ENCODE data around the gene CEMIP. TPM values are rescaled to one million over a fixed set of nuclear protein-coding genes. Genes with fewer than 3 reads are reported as not detected.

CEMIP gene
- total RNA-seq, 4 donors from 2014 or later = 0.11 to 2.0 (median 0.98) TPM

- no peaks in the 10 kb centered on the region for H3K9me3 ChIP-seq
- TF ChIP-seq CTCF (IDR thresholded peaks at IDR 0.05) = no peak
- TF ChIP-seq POLR2A (IDR thresholded peaks at IDR 0.05) = no peak
- no peak overlapping the region for H3K4me3 ChIP-seq (replicated peaks in 1 of 3)
- WGBS, 2 donors = 65 to 66% methylated on average over 3 of the region's 3 CpGs
- H3K27me3 ChIP-seq = no peaks in the 10 kb centered on the region
- no peak for DNase-seq
- H3K27ac ChIP-seq = no peak overlapping the region
- no peaks in the 10 kb centered on the region for H3K36me3 ChIP-seq
- H3K4me1 ChIP-seq = no peaks in the 10 kb centered on the region
- intact Hi-C loops (cut with DNase I) = no loop called here
These were observed 136.3 kb downstream of the CEMIP start for GRCh38 chr15:80915472-80915871.

GRCh38 chr15:80916056-80916455 lies 136.9 kb downstream of the CEMIP start:
- no peaks in the 10 kb centered on the region for H3K27me3 ChIP-seq
- H3K27ac ChIP-seq = no peak overlapping the region
- intact Hi-C loops (cut with DNase I) = no loop called here
- no peaks in the 10 kb centered on the region for H3K9me3 ChIP-seq
- no peak for DNase-seq
- no peaks in the 10 kb centered on the region for H3K4me1 ChIP-seq
- WGBS, 2 donors = 76 to 82% methylated on average over 7 of the region's 7 CpGs
- TF ChIP-seq CTCF (IDR thresholded peaks at IDR 0.05) (no peak), POLR2A (IDR thresholded peaks at IDR 0.05) (no peak)
- no peak overlapping the region for H3K4me3 ChIP-seq (replicated peaks in 1 of 3)
- H3K36me3 ChIP-seq = no peaks in the 10 kb centered on the region

- WGBS, 2 donors = 79 to 89% methylated on average over 5 of the region's 5 CpGs
- Histone ChIP-seq H3K27ac (no peak overlapping the region), H3K4me1 (no peaks in the 10 kb centered on the region), H3K27me3 (no peaks in the 10 kb centered on the region), H3K9me3 (no peaks in the 10 kb centered on the region), H3K36me3 (no peaks in the 10 kb centered on the region), H3K4me3 (replicated peaks in 1 of 3) (no peak overlapping the region)
- intact Hi-C loops (cut with DNase I) = no loop called here
- TF ChIP-seq CTCF (IDR thresholded peaks at IDR 0.05) = no peak
- TF ChIP-seq POLR2A (IDR thresholded peaks at IDR 0.05) = no peak
- DNase-seq = no peak
These were observed 139.1 kb downstream of the CEMIP start for GRCh38 chr15:80918196-80918783.

GRCh38 chr15:80920271-80920699 lies 141.1 kb downstream of the CEMIP start:
- no peak for DNase-seq

More at GRCh38 chr15:80920271-80920699, 141.1 kb downstream of the CEMIP start:
- Histone ChIP-seq H3K27me3 (no peaks in the 10 kb centered on the region), H3K4me1 (no peaks in the 10 kb centered on the region), H3K36me3 (no peaks in the 10 kb centered on the region), H3K9me3 (no peaks in the 10 kb centered on the region), H3K4me3 (replicated peaks in 1 of 3) (no peak overlapping the region), H3K27ac (no peak overlapping the region)
- intact Hi-C loops (cut with DNase I) = no loop called here
- 79 to 85% methylated on average over 5 of the region's 5 CpGs for WGBS, 2 donors
- TF ChIP-seq POLR2A (IDR thresholded peaks at IDR 0.05) = no peak
- no peak for TF ChIP-seq CTCF (IDR thresholded peaks at IDR 0.05)
